NB4 (cell line): ENCODE results near the gene ESR1.

Source experiments
- DNase-seq: peaks from one replicate; pipeline ENCODE4 v3.0.0; 2010; ENCODE audit warnings: low read depth
- H3K4me3 ChIP-seq: one replicate; pipeline ENCODE4 v1.5.1; 2011; ENCODE audit warnings: mild to moderate bottlenecking, low read depth, low read length, moderate library complexity
- CTCF ChIP-seq: IDR thresholded peaks from one replicate; pipeline ENCODE4 v1.5.1; 2012; ENCODE audit warnings: low read depth, low read length
- MYC ChIP-seq: IDR thresholded peaks from 2 replicates; pipeline ENCODE4 v1.6.1; 2011; ENCODE audit warnings: low read depth, low read length
- POLR2A ChIP-seq: IDR thresholded peaks from 2 replicates; pipeline ENCODE4 v1.6.1; 2011; ENCODE audit warnings: mild to moderate bottlenecking; ENCODE audit not compliant: insufficient read length; ENCODE audit errors: extremely low read depth
- TF ChIP-seq, protein P1 (sequence below): IDR thresholded peaks from 2 replicates; pipeline ENCODE4 v1.6.1; 2011; ENCODE audit warnings: low read depth, low read length

ESR1 gene

DNA sequence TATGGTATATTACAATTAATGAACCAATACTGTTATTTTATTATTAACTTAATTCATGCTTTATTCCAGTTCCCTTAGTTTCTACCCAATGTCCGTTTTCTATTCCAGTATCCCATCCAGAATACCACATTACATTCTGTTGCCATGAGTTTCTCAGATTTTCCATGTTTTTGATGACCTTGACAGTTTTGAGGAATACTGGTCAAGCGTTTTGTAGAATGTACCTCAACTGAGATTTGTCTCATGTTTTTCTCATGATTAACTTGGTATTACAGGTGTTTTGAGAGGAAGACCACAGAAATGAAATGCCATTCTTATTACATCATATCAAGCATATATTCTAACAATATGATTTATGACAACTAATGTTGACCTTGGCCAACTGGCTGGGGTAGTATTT is 23.8 kb upstream of the ESR1 start:
- TF ChIP-seq POLR2A = no peak
- TF ChIP-seq MYC = no peak
- TF ChIP-seq CTCF = no peak
- TF ChIP-seq, protein P1, sequence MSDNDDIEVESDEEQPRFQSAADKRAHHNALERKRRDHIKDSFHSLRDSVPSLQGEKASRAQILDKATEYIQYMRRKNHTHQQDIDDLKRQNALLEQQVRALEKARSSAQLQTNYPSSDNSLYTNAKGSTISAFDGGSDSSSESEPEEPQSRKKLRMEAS = no peak
- no peak for DNase-seq
- no peak overlapping the region for H3K4me3 ChIP-seq

DNA sequence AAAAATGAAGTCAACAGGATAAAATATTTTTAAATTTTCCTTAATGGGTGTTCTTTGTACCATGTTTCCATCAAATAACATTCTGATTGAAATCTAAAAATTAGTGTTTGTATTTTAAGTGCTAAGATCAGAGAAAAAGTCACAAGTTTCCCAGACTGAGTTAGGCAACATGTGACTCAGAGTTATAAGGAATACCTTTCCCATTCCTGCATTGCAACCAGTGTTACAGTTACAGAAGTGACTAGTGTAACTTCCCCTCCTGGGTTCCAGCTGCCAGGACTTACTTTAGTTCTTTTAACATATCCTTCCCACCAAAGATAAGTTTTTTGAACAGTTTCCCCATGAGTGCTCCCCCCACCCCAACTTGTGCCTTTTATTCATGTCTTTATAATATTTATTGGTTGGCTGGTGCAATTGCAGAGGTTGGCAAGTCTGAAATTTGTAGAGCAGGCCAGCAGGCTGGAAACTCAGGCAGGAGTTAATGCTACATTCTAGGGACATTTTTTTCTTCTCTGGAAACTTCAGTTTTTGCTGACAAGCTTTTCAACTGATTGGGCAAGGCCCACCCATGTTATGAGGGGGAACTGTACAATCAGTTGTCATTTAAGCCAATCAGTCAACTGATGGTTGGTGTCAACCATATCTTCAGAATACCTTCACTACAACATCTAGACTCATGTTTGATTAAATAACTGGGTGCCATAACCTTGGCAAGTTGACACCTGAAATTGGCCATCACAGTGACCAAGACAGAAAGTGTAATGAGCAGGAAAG is 22.9 kb upstream of the ESR1 start:
- TF ChIP-seq MYC = no peak
- TF ChIP-seq, protein P1 = no peak
- no peak for TF ChIP-seq CTCF
- TF ChIP-seq POLR2A = no peak
- no peak overlapping the region for H3K4me3 ChIP-seq
- no peak for DNase-seq

DNA sequence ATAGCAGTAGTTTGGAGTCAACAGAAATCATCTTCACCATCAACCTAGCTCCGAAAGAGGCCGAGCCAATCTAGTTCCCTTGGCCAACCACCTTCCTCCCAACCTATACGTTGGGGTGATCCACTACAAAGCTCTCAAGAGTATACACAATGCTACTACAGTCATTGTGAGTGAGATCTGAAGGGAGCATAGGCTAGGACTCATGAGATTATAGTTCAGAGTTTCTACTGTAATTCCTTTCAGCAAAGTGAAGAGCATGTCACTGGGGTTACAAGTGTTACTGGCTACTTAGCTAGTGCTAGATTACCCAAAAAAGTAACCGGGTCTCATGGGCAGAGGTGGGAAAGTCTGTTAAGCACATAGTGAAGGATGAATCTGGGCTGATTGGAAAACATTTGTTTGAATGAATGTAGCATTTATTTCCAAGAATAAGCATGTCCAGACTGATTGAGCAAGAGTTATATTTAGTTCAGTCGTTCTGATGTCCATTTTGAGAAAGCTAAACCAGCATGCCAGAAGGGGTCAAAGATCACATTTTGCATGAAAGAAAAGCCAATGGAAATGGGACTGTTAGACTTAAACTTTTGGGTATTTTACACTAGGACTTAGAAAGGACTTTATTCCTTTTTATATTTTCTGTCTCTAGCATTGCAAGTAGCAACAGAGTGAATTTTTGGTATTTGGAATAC is 10.5 kb upstream of the ESR1 start:
- H3K4me3 ChIP-seq = no peak overlapping the region
- no peak for DNase-seq
- TF ChIP-seq, protein P1 = no peak
- TF ChIP-seq MYC (no peak), CTCF (no peak), POLR2A (no peak)

GRCh38 chr6:151803743-151804142 is 3.7 kb upstream of the ESR1 start:
- no peak for TF ChIP-seq MYC
- TF ChIP-seq CTCF = no peak
- no peak for TF ChIP-seq POLR2A
- TF ChIP-seq, protein P1 = no peak
- H3K4me3 ChIP-seq = no peak overlapping the region
- no peak for DNase-seq

DNA sequence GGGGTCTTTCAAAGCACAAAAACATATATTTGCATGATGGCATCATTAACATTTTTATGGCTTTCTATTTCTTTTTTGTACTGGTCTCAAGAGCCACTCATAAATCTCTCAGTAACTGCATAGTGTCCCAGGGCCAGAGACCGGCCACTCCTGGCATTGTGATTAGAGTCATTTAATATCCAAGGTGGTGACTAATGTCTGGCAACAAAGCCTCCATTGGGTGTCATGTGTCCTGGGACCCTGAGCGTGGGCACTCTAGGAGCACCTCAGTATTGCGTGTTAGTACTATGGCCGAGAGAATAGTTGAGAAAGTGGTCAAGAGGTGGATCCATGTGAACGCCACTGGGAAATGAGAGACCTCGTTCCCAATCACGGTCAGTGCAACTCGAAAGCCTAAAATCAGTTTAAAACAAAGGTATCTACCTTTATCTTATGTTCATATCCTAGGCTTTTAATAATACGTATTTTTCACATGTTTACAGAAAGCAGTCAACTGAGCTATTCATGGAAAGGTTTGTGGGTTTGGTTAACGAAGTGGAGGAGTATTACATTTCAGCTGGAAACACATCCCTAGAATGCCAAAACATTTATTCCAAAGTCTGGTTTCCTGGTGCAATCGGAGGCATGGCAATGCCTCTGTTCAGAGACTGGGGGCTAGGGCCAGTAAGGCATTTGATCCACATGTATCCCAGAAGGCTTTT is 2.7 kb upstream of the ESR1 start:
- H3K4me3 ChIP-seq = no peak overlapping the region
- TF ChIP-seq, protein P1 = no peak
- TF ChIP-seq MYC = no peak
- no peak for TF ChIP-seq POLR2A
- TF ChIP-seq CTCF = no peak
- no peak for DNase-seq
